HEK293T (cell line): ENCODE results near the gene DDX41.
A peak's percentile ranks its signal among the peaks of the same experiment; 100 is the strongest.

Experiments used
- CTCF ChIA-PET: fragments of 350-600 bp; formaldehyde crosslinking; extraction: SDS; loops from one replicate; lab custom pipeline; 2021; ENCODE audit warnings: antibody characterized with exemption, inconsistent platforms; lab: Yijun Ruan, JAX
- POLR2A ChIA-PET: fragments of 350-600 bp; formaldehyde crosslinking; extraction: SDS; loops from one replicate; lab custom pipeline; 2020; ENCODE audit warnings: antibody characterized with exemption, inconsistent platforms; lab: Yijun Ruan, JAX
- DNase-seq: peaks from one replicate; pipeline ENCODE4 v3.0.0; 2012; ENCODE audit warnings: mixed read lengths; ENCODE audit errors: extremely low spot score
- ARNT ChIP-seq: fragments of 450-650 bp; IDR thresholded peaks from 2 replicates; pipeline ENCODE4 v1.6.1; 2017; ENCODE audit warnings: mild to moderate bottlenecking
- BHLHE40 ChIP-seq: fragments of 450-650 bp; IDR thresholded peaks from 2 replicates; pipeline ENCODE4 v1.6.1; 2016; ENCODE audit warnings: mild to moderate bottlenecking, moderate library complexity, borderline replicate concordance
- CTBP1 ChIP-seq: fragments of 450-650 bp; IDR thresholded peaks from 2 replicates; pipeline ENCODE4 v1.6.1; 2016; ENCODE audit warnings: borderline replicate concordance
- ELF4 ChIP-seq: fragments of 450-650 bp; IDR thresholded peaks from 2 replicates; pipeline ENCODE4 v1.6.1; 2017; ENCODE audit warnings: antibody characterized with exemption
- FOXA1 ChIP-seq: fragments of 450-650 bp; IDR thresholded peaks from 2 replicates; pipeline ENCODE4 v1.6.1; 2016; ENCODE audit warnings: mild to moderate bottlenecking
- FOXK2 ChIP-seq: fragments of 450-650 bp; IDR thresholded peaks from 2 replicates; pipeline ENCODE4 v1.6.1; 2016; ENCODE audit warnings: mild to moderate bottlenecking
- FOXM1 ChIP-seq: fragments of 450-650 bp; IDR thresholded peaks from 2 replicates; pipeline ENCODE4 v1.6.1; 2017; ENCODE audit warnings: mild to moderate bottlenecking, borderline replicate concordance
- HDGF ChIP-seq: fragments of 450-650 bp; IDR thresholded peaks from 2 replicates; pipeline ENCODE4 v1.6.1; 2017; ENCODE audit warnings: antibody characterized with exemption, borderline replicate concordance
- L3MBTL2 ChIP-seq: fragments of 450-650 bp; conservative IDR thresholded peaks from 2 replicates; pipeline ENCODE4 v1.6.1; 2016; ENCODE audit warnings: mild to moderate bottlenecking
- LEF1 ChIP-seq: fragments of 450-650 bp; IDR thresholded peaks from 2 replicates; pipeline ENCODE4 v1.6.1; 2017; ENCODE audit warnings: mild to moderate bottlenecking, borderline replicate concordance
- NFRKB ChIP-seq: fragments of 450-650 bp; IDR thresholded peaks from 2 replicates; pipeline ENCODE4 v1.6.1; 2016; ENCODE audit warnings: mild to moderate bottlenecking, moderate library complexity
- PKNOX1 ChIP-seq: fragments of 450-650 bp; IDR thresholded peaks from 2 replicates; pipeline ENCODE4 v1.6.1; 2016
- SP1 ChIP-seq: fragments of 450-650 bp; IDR thresholded peaks from 2 replicates; pipeline ENCODE4 v1.6.1; 2017
- SUZ12 ChIP-seq: fragments of 450-650 bp; IDR thresholded peaks from 2 replicates; pipeline ENCODE4 v1.6.1; 2016; ENCODE audit warnings: mild to moderate bottlenecking
- TARDBP ChIP-seq: fragments of 450-650 bp; IDR thresholded peaks from 2 replicates; pipeline ENCODE4 v1.6.1; 2016
- ZNF384 ChIP-seq: fragments of 450-650 bp; IDR thresholded peaks from 2 replicates; pipeline ENCODE4 v1.6.1; 2016

Gene DDX41

GRCh38 chr5:177491983-177492746, 24.6 kb downstream of the DDX41 start:
- no peak for DNase-seq
- CTCF ChIA-PET, result interaction anchor here (0.6 to 1.4 kb wide), 6 partner anchors 8 to 81 kb away, joined by 3 to 6 read pairs (median 4); no protein-coding TSS in a partner anchor
- POLR2A ChIA-PET, result interaction anchor here (0.8 to 2.2 kb wide), 4 partner anchors 9 to 25 kb away, joined by 3 to 9 read pairs (median 4); partner anchors contain the start of gene DDX41
- TF ChIP-seq L3MBTL2 (no peak), SP1 (no peak), FOXM1 (no peak), CTBP1 (no peak), FOXA1 (no peak)

GRCh38 chr5:177491429-177491945, 25.3 kb downstream of the DDX41 start:
- ChIA-PET POLR2A (interaction anchor here (1.5 kb wide), 1 partner anchor 10 kb away, joined by 6 read pairs; no protein-coding TSS in a partner anchor), CTCF (interaction anchor here (0.6 to 1.3 kb wide), 4 partner anchors 9 to 28 kb away, joined by 3 to 6 read pairs (median 4); no protein-coding TSS in a partner anchor)
- TF ChIP-seq FOXM1, result 0 out of 2 replicates have a peak, but pooled peaks have one; percentile 37
- peak; percentile 64 for TF ChIP-seq ARNT
- TF ChIP-seq LEF1, result no peak
- no peak for TF ChIP-seq FOXA1
- no peak for TF ChIP-seq SP1
- no peak for TF ChIP-seq CTBP1
- peak; percentile 93 for DNase-seq

- ChIA-PET POLR2A (no interaction called here), CTCF (interaction anchor here (0.6 to 1.0 kb wide), 2 partner anchors 9 to 13 kb away, joined by 3 to 4 read pairs; no protein-coding TSS in a partner anchor)
- DNase-seq, result no peak
- TF ChIP-seq TARDBP (no peak), FOXK2 (no peak), NFRKB (no peak), HDGF (no peak), ARNT (no peak), LEF1 (no peak), SUZ12 (no peak)
Measured at GRCh38 chr5:177490992-177491391, 25.8 kb downstream of the DDX41 start.

GRCh38 chr5:177490311-177490991, 26.3 kb downstream of the DDX41 start:
- CTCF ChIA-PET, result interaction anchor here (0.6 to 0.8 kb wide), 2 partner anchors 11 to 26 kb away, joined by 3 read pairs; no protein-coding TSS in a partner anchor

GRCh38 chr5:177489119-177489716, 27.5 kb downstream of the DDX41 start:
- TF ChIP-seq ZNF384, result no peak
- TF ChIP-seq HDGF, result no peak
- TF ChIP-seq L3MBTL2, result no peak
- TF ChIP-seq SUZ12, result no peak
- TF ChIP-seq ELF4, result no peak
- TF ChIP-seq PKNOX1, result no peak
- no peak for TF ChIP-seq SP1
- no peak for TF ChIP-seq CTBP1
- no peak for TF ChIP-seq ARNT
- TF ChIP-seq FOXK2, result no peak
- TF ChIP-seq NFRKB, result no peak
- TF ChIP-seq TARDBP, result no peak
- DNase-seq, result no peak
- CTCF ChIA-PET, result interaction anchor here (0.7 to 1.7 kb wide), 3 partner anchors 12 to 579 kb away, joined by 4 to 6 read pairs (median 4); no protein-coding TSS in a partner anchor
- POLR2A ChIA-PET, result interaction anchor here (0.9 kb wide), 1 partner anchor 11 kb away, joined by 3 read pairs; no protein-coding TSS in a partner anchor

More at GRCh38 chr5:177490311-177490991, 26.3 kb downstream of the DDX41 start:
- no peak for DNase-seq
- TF ChIP-seq ELF4 (no peak), FOXA1 (no peak), PKNOX1 (no peak), FOXM1 (no peak), SUZ12 (no peak), NFRKB (no peak), SP1 (no peak), TARDBP (no peak), ARNT (no peak), BHLHE40 (no peak), LEF1 (no peak), HDGF (no peak), CTBP1 (no peak), ZNF384 (no peak), FOXK2 (no peak)
- POLR2A ChIA-PET, result no interaction called here
